ENCODE measurements around the gene KCNH2. TPM values are rescaled to one million over a fixed set of nuclear protein-coding genes. Genes with fewer than 3 reads are reported as not detected.

Gene KCNH2
- total RNA-seq, 4 donors from 2014 or later: 0.19 to 2.5 (median 0.72) TPM

- Histone ChIP-seq H3K27ac (no peak overlapping the region), H3K9me3 (no peaks in the 10 kb centered on the region), H3K4me1 (peaks cover 8 to 30% (median 8%) of the 10 kb centered on the region in 3 donors), H3K4me3 (no peak overlapping the region), H3K36me3 (no peaks in the 10 kb centered on the region), H3K27me3 (peaks cover 0 to 59% (median 0%) of the 10 kb centered on the region in 4 donors)
- DNase-seq: no peak
- intact Hi-C loops (cut with DNase I): no loop called here
- TF ChIP-seq POLR2A (IDR thresholded peaks at IDR 0.05): no peak
- TF ChIP-seq CTCF (IDR thresholded peaks at IDR 0.05): no peak
- 81 to 90% methylated on average over 5 to 8 of the region's 17 CpGs for WGBS, 2 donors
These were observed 24.8 kb downstream of the KCNH2 start for GRCh38 chr7:150953061-150953997.

GRCh38 chr7:150952331-150953050 lies 25.6 kb downstream of the KCNH2 start:
- no peaks in the 10 kb centered on the region for H3K9me3 ChIP-seq
- intact Hi-C loops (cut with DNase I): no loop called here
- 81 to 85% methylated on average over 5 to 10 of the region's 33 CpGs for WGBS, 2 donors
- no peak for DNase-seq
- H3K27ac ChIP-seq: no peak overlapping the region
- TF ChIP-seq POLR2A (IDR thresholded peaks at IDR 0.05) (no peak), CTCF (IDR thresholded peaks at IDR 0.05) (no peak)
- H3K4me1 ChIP-seq: peaks cover 8 to 24% (median 8%) of the 10 kb centered on the region in 3 donors
- H3K36me3 ChIP-seq: no peaks in the 10 kb centered on the region
- H3K27me3 ChIP-seq: peaks cover 0 to 59% (median 0%) of the 10 kb centered on the region in 4 donors
- H3K4me3 ChIP-seq: no peak overlapping the region

GRCh38 chr7:150951521-150951920 lies 26.6 kb downstream of the KCNH2 start:
- H3K27me3 ChIP-seq: peaks cover 0 to 59% (median 2%) of the 10 kb centered on the region in 4 donors
- H3K4me1 ChIP-seq: peaks cover 8 to 33% (median 8%) of the 10 kb centered on the region in 3 donors
- DNase-seq: no peak
- TF ChIP-seq POLR2A (IDR thresholded peaks at IDR 0.05) (no peak), CTCF (IDR thresholded peaks at IDR 0.05) (no peak)
- no peaks in the 10 kb centered on the region for H3K9me3 ChIP-seq
- H3K36me3 ChIP-seq: no peaks in the 10 kb centered on the region
- no peak overlapping the region for H3K27ac ChIP-seq
- H3K4me3 ChIP-seq: no peak overlapping the region
- 93% methylated on average over 20 of the region's 28 CpGs; no CpG with 5 or more reads in 1 of the 2 donors for WGBS, 2 donors
- intact Hi-C loops (cut with DNase I): no loop called here

GRCh38 chr7:150951181-150951520 lies 27.0 kb downstream of the KCNH2 start:
- Histone ChIP-seq H3K27ac (no peak overlapping the region), H3K4me3 (no peak overlapping the region), H3K36me3 (no peaks in the 10 kb centered on the region), H3K4me1 (peaks cover 8 to 36% (median 8%) of the 10 kb centered on the region in 3 donors), H3K27me3 (peaks cover 0 to 59% (median 2%) of the 10 kb centered on the region in 4 donors), H3K9me3 (no peaks in the 10 kb centered on the region)
- intact Hi-C loops (cut with DNase I): no loop called here
- TF ChIP-seq CTCF (IDR thresholded peaks at IDR 0.05) (no peak), POLR2A (IDR thresholded peaks at IDR 0.05) (no peak)
- no peak for DNase-seq
- WGBS, 2 donors: 95 to 100% methylated on average over 2 to 10 of the region's 16 CpGs
